Measurements from ENCODE around the gene ST6GALNAC4. TPM values are rescaled to one million over a fixed set of nuclear protein-coding genes. Genes with fewer than 3 reads are reported as not detected.

Gene ST6GALNAC4
- total RNA-seq, 1 experiment from 2014 or later = 15.4 TPM

DNA sequence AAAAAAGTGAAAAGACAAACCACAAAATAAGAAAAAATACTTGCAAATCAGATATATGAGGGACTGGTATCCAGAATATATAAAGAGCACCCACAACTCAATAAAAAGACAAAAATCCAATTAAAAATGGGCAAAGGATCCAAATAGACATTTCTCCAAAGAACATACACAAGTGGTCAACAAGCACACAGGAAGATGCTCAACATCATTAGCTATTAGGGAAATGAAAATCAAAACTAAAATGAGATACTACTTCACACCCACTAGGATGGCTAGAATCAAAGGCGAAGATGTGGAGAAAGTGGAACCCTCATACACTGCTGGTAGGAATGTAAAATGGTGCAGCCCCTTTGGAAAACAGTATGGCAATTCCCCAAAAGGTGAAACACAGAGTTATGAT is 41.9 kb upstream of the ST6GALNAC4 start:
- Histone ChIP-seq H3K9me3 (ENCODE audit: control insufficient read depth, low read depth, low read length) (no peaks in the 10 kb centered on the region), H4K5ac (ENCODE audit: insufficient read length, low read depth, low read length) (no peak overlapping the region), H3K27me3 (ENCODE audit: insufficient read depth, low read length) (no peaks in the 10 kb centered on the region), H4K8ac (replicated peaks; ENCODE audit: insufficient read length, low read depth, low read length) (no peak overlapping the region), H3K23me2 (ENCODE audit: insufficient read length, low read depth, low read length, poor library complexity, severe bottlenecking) (no peaks in the 10 kb centered on the region), H2BK120ac (ENCODE audit: low read depth, low read length, poor library complexity, severe bottlenecking) (no peak overlapping the region), H4K91ac (ENCODE audit: insufficient read length, low read depth, low read length) (no peak overlapping the region), H2BK5ac (ENCODE audit: insufficient read length, low read length) (no peak overlapping the region), H2BK20ac (ENCODE audit: low read depth, low read length, poor library complexity, severe bottlenecking) (no peak overlapping the region), H3K79me2 (ENCODE audit: insufficient read depth, low read length) (peaks cover 12% of the 10 kb centered on the region; the same call in 1 of the 2 replicates), H2BK12ac (ENCODE audit: insufficient read length, low read depth, low read length) (no peak overlapping the region), H3K4me1 (ENCODE audit: insufficient read depth, low read length) (peaks cover 3% of the 10 kb centered on the region; the same call in 1 of the 2 replicates), H3K9ac (ENCODE audit: extremely low read depth, insufficient read length, low read length) (no peak overlapping the region), H3K14ac (ENCODE audit: insufficient read depth, low read length) (no peak overlapping the region), H3K56ac (ENCODE audit: insufficient read length, low read depth, low read length) (no peak overlapping the region), H3K27ac (ENCODE audit: insufficient read length, low read depth, low read length) (no peak overlapping the region), H2AK5ac (ENCODE audit: insufficient read length, low read length) (no peak overlapping the region), H3K79me1 (ENCODE audit: insufficient read depth, low read depth, low read length, poor library complexity, severe bottlenecking) (peaks cover 5% of the 10 kb centered on the region), H3K4ac (ENCODE audit: low read depth, low read length) (no peak overlapping the region), H2AFZ (ENCODE audit: low read length) (no peak overlapping the region), H3K23ac (ENCODE audit: insufficient read length, low read depth, low read length) (no peak overlapping the region), H3K4me2 (ENCODE audit: insufficient read depth, insufficient read length, low read length) (no peak overlapping the region), H4K20me1 (ENCODE audit: control insufficient read depth, insufficient read depth, insufficient read length) (peaks cover 3% of the 10 kb centered on the region), H3T11ph (ENCODE audit: low read length) (no peak overlapping the region), H2BK15ac (ENCODE audit: low read depth, low read length) (no peak overlapping the region), H3K18ac (ENCODE audit: insufficient read length, low read depth, low read length) (no peak overlapping the region)
- no peaks in the 10 kb centered on the region for H3K9me3 Mint-ChIP-seq
- H3K36me3 Mint-ChIP-seq (ENCODE audit: insufficient read depth in 1 of 3, low read depth in 3 of 3) = peaks cover 0 to 9% (median 6%) of the 10 kb centered on the region in 3 experiments; a peak in 5 of 7 replicates
- no peaks in the 10 kb centered on the region for H3K27me3 Mint-ChIP-seq (ENCODE audit: low read depth)
- TF ChIP-seq, protein P1, sequence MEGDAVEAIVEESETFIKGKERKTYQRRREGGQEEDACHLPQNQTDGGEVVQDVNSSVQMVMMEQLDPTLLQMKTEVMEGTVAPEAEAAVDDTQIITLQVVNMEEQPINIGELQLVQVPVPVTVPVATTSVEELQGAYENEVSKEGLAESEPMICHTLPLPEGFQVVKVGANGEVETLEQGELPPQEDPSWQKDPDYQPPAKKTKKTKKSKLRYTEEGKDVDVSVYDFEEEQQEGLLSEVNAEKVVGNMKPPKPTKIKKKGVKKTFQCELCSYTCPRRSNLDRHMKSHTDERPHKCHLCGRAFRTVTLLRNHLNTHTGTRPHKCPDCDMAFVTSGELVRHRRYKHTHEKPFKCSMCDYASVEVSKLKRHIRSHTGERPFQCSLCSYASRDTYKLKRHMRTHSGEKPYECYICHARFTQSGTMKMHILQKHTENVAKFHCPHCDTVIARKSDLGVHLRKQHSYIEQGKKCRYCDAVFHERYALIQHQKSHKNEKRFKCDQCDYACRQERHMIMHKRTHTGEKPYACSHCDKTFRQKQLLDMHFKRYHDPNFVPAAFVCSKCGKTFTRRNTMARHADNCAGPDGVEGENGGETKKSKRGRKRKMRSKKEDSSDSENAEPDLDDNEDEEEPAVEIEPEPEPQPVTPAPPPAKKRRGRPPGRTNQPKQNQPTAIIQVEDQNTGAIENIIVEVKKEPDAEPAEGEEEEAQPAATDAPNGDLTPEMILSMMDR (conservative IDR thresholded peaks at IDR 0.05) = no peak
- WGBS (ENCODE audit: extremely low coverage, insufficient read length, low lambda C conversion rate) = no CpG with 5 or more reads among the region's 1 CpG
- no peak overlapping the region for H3K27ac Mint-ChIP-seq
- no peak for DNase-seq
- H3K4me1 Mint-ChIP-seq = peaks cover 44 to 52% of the 10 kb centered on the region in 2 experiments
- H3K4me3 Mint-ChIP-seq = no peak overlapping the region

Measured in H9 (cell line).